Measurements from ENCODE around the gene ZNF30.
"Not testable (repeated sequence)": the region's sequence is repeated elsewhere in the genome, so short reads cannot be mapped to it uniquely, and the experiment has no call there.

The ZNF30 gene

DNA sequence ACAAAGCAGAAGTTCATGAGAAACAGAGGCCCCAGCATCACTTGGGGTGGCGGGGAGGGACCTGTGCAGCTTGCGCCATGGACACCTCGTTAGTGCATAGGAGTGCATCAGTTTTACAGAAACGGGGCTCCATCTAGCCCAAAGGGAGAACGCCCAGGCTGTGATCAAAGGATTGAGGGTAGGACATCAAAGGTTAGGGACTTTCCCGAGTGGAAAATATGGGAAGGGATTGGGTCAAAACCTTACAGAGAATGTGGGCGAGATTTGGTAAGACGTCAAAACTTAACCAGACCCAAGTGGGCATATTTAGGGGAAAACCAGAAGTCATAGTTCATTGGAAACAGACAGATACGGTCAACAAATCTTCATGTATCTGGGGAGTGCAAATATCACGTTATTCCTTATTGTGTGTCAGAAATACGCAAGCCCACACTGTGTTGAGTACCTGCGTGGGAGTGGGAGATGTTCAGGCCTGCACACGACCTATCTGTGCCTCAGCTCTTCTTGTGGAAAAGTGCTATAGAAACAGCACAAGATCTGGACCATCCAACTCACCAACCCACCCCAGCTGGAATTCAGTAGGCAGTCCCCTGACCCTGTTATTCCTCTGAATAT lies 64.0 kb downstream of the ZNF30 start:
- no peaks in the 10 kb centered on the region for H3K36me3 ChIP-seq (ENCODE audit: insufficient read depth, low read length)
- H3K9ac ChIP-seq (ENCODE audit: low read depth, low read length) = no peak overlapping the region
- no peak overlapping the region for H3K27ac ChIP-seq (ENCODE audit: low read depth, low read length)
- no peaks in the 10 kb centered on the region for H3K9me3 ChIP-seq (ENCODE audit: insufficient read depth, low read depth, low read length)
- peaks cover 5% of the 10 kb centered on the region; the same call in 1 of the 2 replicates for H3K4me1 ChIP-seq (ENCODE audit: insufficient read depth, low read length)
- no peak overlapping the region for H3K4me3 ChIP-seq (ENCODE audit: low read length)
- H3K27me3 ChIP-seq (ENCODE audit: insufficient read depth, low read length) = no peaks in the 10 kb centered on the region
- WGBS = 89% methylated on average over 13 of the region's 13 CpGs

DNA sequence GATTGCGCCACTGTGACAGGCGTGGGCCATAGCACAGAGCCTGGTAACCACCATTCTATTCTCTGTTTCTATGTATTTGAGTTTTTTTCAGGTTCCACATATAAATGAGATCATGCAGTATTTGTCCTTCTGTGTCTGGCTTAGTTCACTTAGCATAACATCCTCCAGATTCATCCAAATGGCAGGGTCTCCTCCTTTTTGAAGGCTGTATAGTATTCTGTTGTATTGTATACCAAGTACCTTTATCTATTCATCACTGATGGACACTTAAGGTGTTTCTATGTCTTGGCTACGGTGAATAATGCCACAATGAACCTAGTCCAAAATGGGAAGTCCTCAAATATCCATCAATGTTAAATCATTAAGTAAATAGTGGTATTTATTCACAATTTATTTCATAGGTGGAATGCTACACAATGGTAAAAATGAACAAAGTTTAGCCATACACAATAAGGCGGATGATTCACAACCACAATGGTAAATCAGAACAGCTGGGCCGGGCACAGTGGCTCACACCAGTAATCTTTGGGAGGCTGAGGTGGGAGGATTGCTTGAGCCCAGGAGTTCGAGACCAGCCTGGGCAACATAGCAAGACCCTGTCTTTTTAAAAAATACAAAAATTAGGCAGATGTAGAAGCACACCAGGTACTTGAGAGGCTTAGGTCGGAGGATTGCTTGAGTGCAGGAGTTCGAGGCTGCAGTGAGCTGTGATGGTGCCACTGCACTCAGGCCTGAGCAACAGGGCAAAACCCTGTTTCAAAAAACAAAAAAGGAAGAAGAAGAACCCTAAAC lies 65.0 kb downstream of the ZNF30 start:
- Histone ChIP-seq H3K9me3 (ENCODE audit: insufficient read depth, low read depth, low read length) (no peaks in the 10 kb centered on the region), H3K4me3 (ENCODE audit: low read length) (no peak overlapping the region), H3K27me3 (ENCODE audit: insufficient read depth, low read length) (no peaks in the 10 kb centered on the region), H3K9ac (ENCODE audit: low read depth, low read length) (no peak overlapping the region), H3K27ac (ENCODE audit: low read depth, low read length) (no peak overlapping the region), H3K36me3 (ENCODE audit: insufficient read depth, low read length) (no peaks in the 10 kb centered on the region), H3K4me1 (ENCODE audit: insufficient read depth, low read length) (peaks cover 2% of the 10 kb centered on the region; the same call in 1 of the 2 replicates)
- 95% methylated on average over 7 of the region's 8 CpGs for WGBS

DNA sequence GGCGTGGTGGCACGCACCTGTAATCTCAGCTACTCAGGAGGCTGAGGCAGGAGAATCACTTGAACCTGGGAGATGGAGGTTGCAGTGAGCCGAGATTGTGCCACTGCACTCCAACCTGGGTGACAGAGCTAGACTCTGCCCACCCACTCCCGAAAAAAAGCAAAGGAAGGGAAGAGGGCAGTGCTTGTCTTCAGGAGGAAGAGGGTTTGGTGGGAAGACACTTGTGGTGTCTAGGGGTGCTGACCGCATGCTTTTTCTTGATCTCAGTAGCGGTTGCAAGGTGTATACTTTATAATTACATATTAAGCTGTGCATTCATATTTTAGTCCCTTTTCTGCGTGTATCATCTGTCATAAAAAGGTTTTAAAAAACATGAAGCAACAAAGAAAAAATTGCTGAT lies 65.9 kb downstream of the ZNF30 start:
- H3K27me3 ChIP-seq (ENCODE audit: insufficient read depth, low read length); H3K4me3 ChIP-seq (ENCODE audit: low read length); H3K27ac ChIP-seq (ENCODE audit: low read depth, low read length); H3K9me3 ChIP-seq (ENCODE audit: insufficient read depth, low read depth, low read length); H3K9ac ChIP-seq (ENCODE audit: low read depth, low read length); H3K36me3 ChIP-seq (ENCODE audit: insufficient read depth, low read length): not testable (repeated sequence)
- 97% methylated on average over 5 of the region's 7 CpGs for WGBS
- peaks cover 11% of the 10 kb centered on the region; the same call in 1 of the 2 replicates for H3K4me1 ChIP-seq (ENCODE audit: insufficient read depth, low read length)

DNA sequence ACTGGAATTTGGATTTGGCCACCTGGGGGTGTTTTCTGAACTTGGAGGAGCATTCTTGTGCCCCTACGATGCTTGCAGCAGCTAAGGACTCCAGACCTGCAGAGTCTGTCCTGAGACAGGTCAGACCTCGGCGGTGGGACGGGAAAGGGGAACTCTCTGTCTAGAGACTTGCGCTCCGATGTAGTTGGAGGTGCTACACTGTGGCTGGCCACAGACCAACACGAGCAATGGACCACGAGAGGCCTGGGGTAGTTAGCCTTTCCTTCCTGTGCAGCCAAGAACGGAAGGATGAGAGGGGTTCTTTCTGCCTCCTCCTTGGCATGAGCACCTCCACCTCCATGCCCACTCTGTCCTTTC lies 67.6 kb downstream of the ZNF30 start:
- no peaks in the 10 kb centered on the region for H3K27me3 ChIP-seq (ENCODE audit: insufficient read depth, low read length)
- no peak overlapping the region for H3K9ac ChIP-seq (ENCODE audit: low read depth, low read length)
- H3K36me3 ChIP-seq (ENCODE audit: insufficient read depth, low read length) = no peaks in the 10 kb centered on the region
- H3K4me1 ChIP-seq (ENCODE audit: insufficient read depth, low read length) = peaks cover 18% of the 10 kb centered on the region
- 92% methylated on average over 9 of the region's 9 CpGs for WGBS
- no peak overlapping the region for H3K4me3 ChIP-seq (ENCODE audit: low read length)
- no peak overlapping the region for H3K27ac ChIP-seq (ENCODE audit: low read depth, low read length)
- no peaks in the 10 kb centered on the region for H3K9me3 ChIP-seq (ENCODE audit: insufficient read depth, low read depth, low read length)
